ENCODE measurements around the gene TTL.
"Not testable (repeated sequence)": the region's sequence is repeated elsewhere in the genome, so short reads cannot be mapped to it uniquely, and the experiment has no call there.

Gene TTL

GRCh38 chr2:112509239-112509998 lies 27.5 kb downstream of the TTL start:
- in situ Hi-C loops (cut with MboI; ENCODE audit: low pct_unique_long_range_greater_than_20kb, low sequenced_read_pairs): not testable (repeated sequence)

GRCh38 chr2:112516801-112517200 lies 34.8 kb downstream of the TTL start:
- no peak for DNase-seq
- in situ Hi-C loops (cut with MboI; ENCODE audit: low pct_unique_long_range_greater_than_20kb, low sequenced_read_pairs): no loop called here

More at GRCh38 chr2:112509239-112509998, 27.5 kb downstream of the TTL start:
- not testable (repeated sequence) for DNase-seq

- in situ Hi-C loops (cut with MboI; ENCODE audit: low pct_unique_long_range_greater_than_20kb, low sequenced_read_pairs): no loop called here
- no peak for DNase-seq
Measured at GRCh38 chr2:112518807-112519206, 36.9 kb downstream of the TTL start.

GRCh38 chr2:112519506-112519905 lies 37.5 kb downstream of the TTL start:
- in situ Hi-C loops (cut with MboI; ENCODE audit: low pct_unique_long_range_greater_than_20kb, low sequenced_read_pairs): no loop called here
- no peak for DNase-seq

GRCh38 chr2:112520234-112520783 lies 38.4 kb downstream of the TTL start:
- in situ Hi-C loops (cut with MboI; ENCODE audit: low pct_unique_long_range_greater_than_20kb, low sequenced_read_pairs): no loop called here
- no peak for DNase-seq

GRCh38 chr2:112523291-112523777 lies 41.4 kb downstream of the TTL start:
- in situ Hi-C loops (cut with MboI; ENCODE audit: low pct_unique_long_range_greater_than_20kb, low sequenced_read_pairs): no loop called here
- DNase-seq: no peak

- in situ Hi-C loops (cut with MboI; ENCODE audit: low pct_unique_long_range_greater_than_20kb, low sequenced_read_pairs): not testable (repeated sequence)
Measured at GRCh38 chr2:112524276-112524675, 42.3 kb downstream of the TTL start.

GRCh38 chr2:112528541-112528940 lies 46.6 kb downstream of the TTL start:
- no peak for DNase-seq
- in situ Hi-C loops (cut with MboI; ENCODE audit: low pct_unique_long_range_greater_than_20kb, low sequenced_read_pairs): no loop called here

More at GRCh38 chr2:112524276-112524675, 42.3 kb downstream of the TTL start:
- DNase-seq: not testable (repeated sequence)

- in situ Hi-C loops (cut with MboI; ENCODE audit: low pct_unique_long_range_greater_than_20kb, low sequenced_read_pairs): no loop called here
- DNase-seq: peak; percentile 49
Measured at GRCh38 chr2:112529757-112530156, 47.8 kb downstream of the TTL start.

- in situ Hi-C loops (cut with MboI; ENCODE audit: low pct_unique_long_range_greater_than_20kb, low sequenced_read_pairs): no loop called here
Measured at GRCh38 chr2:112530728-112531127, 48.8 kb downstream of the TTL start.

GRCh38 chr2:112534826-112535225 lies 52.9 kb downstream of the TTL start:
- no peak for DNase-seq
- in situ Hi-C loops (cut with MboI; ENCODE audit: low pct_unique_long_range_greater_than_20kb, low sequenced_read_pairs): no loop called here

More at GRCh38 chr2:112530728-112531127, 48.8 kb downstream of the TTL start:
- DNase-seq: no peak

- in situ Hi-C loops (cut with MboI; ENCODE audit: low pct_unique_long_range_greater_than_20kb, low sequenced_read_pairs); DNase-seq: not testable (repeated sequence)
Measured at GRCh38 chr2:112536665-112537064, 54.7 kb downstream of the TTL start.

GRCh38 chr2:112539306-112539705 lies 57.4 kb downstream of the TTL start:
- DNase-seq: no peak
- in situ Hi-C loops (cut with MboI; ENCODE audit: low pct_unique_long_range_greater_than_20kb, low sequenced_read_pairs): no loop called here

GRCh38 chr2:112540906-112541305 lies 59.0 kb downstream of the TTL start:
- in situ Hi-C loops (cut with MboI; ENCODE audit: low pct_unique_long_range_greater_than_20kb, low sequenced_read_pairs): no loop called here

GRCh38 chr2:112541315-112542122 lies 59.6 kb downstream of the TTL start:
- in situ Hi-C loops (cut with MboI; ENCODE audit: low pct_unique_long_range_greater_than_20kb, low sequenced_read_pairs): no loop called here
- DNase-seq: peak; percentile 79

More at GRCh38 chr2:112540906-112541305, 59.0 kb downstream of the TTL start:
- no peak for DNase-seq

- DNase-seq: peak; percentile 92
- in situ Hi-C loops (cut with MboI; ENCODE audit: low pct_unique_long_range_greater_than_20kb, low sequenced_read_pairs): no loop called here
Measured at GRCh38 chr2:112542123-112542983, 60.4 kb downstream of the TTL start, which contains the start of gene POLR1B. POLR1B (plus strand) TSS chr2:112542465; CDS start chr2:112542495, 30 bp downstream.

- in situ Hi-C loops (cut with MboI; ENCODE audit: low pct_unique_long_range_greater_than_20kb, low sequenced_read_pairs): no loop called here
- peak; percentile 48 for DNase-seq
Measured at GRCh38 chr2:112542984-112543661, 61.2 kb downstream of the TTL start.

GRCh38 chr2:112547333-112547732 lies 65.4 kb downstream of the TTL start:
- no peak for DNase-seq

More at GRCh38 chr2:112547333-112547732, 65.4 kb downstream of the TTL start:
- in situ Hi-C loops (cut with MboI; ENCODE audit: low pct_unique_long_range_greater_than_20kb, low sequenced_read_pairs): no loop called here

Measured in KBM-7 (cell line).